Measurements from ENCODE around the gene TNS3. TPM values are rescaled to one million over a fixed set of nuclear protein-coding genes. Genes with fewer than 3 reads are reported as not detected.
A peak's percentile ranks its signal among the peaks of the same experiment; 100 is the strongest.

TNS3 gene
- polyA plus RNA-seq, 1 donor, result 66.7 TPM

- H3K9me3 ChIP-seq (ENCODE audit: control insufficient read depth, low read depth, low read length), result no peaks in the 10 kb centered on the region
- peaks cover 29% of the 10 kb centered on the region for H3K36me3 ChIP-seq (ENCODE audit: control insufficient read depth, insufficient read depth, low read length)
- H3K4me1 ChIP-seq (ENCODE audit: control insufficient read depth, insufficient read depth, low read length), result peaks cover 48% of the 10 kb centered on the region
- H3K4me3 ChIP-seq (ENCODE audit: low read length), result no peak overlapping the region
- DNase-seq, result peak in 1 of 2 donors; percentile 42
- H3K27ac ChIP-seq (ENCODE audit: low read length), result no peak overlapping the region
- H3K27me3 ChIP-seq (ENCODE audit: control insufficient read depth, insufficient read depth, low read length), result no peaks in the 10 kb centered on the region
- WGBS (ENCODE audit: insufficient coverage, low lambda C conversion rate), result no CpG with 5 or more reads among the region's 7 CpGs
Measured at GRCh38 chr7:47465191-47465590, 116.7 kb downstream of the TNS3 start.

- no peaks in the 10 kb centered on the region for H3K27me3 ChIP-seq (ENCODE audit: control insufficient read depth, insufficient read depth, low read length)
- peaks cover 46% of the 10 kb centered on the region for H3K4me1 ChIP-seq (ENCODE audit: control insufficient read depth, insufficient read depth, low read length)
- WGBS (ENCODE audit: insufficient coverage, low lambda C conversion rate), result no CpG with 5 or more reads among the region's 9 CpGs
- no peak overlapping the region for H3K4me3 ChIP-seq (ENCODE audit: low read length)
- peaks cover 29% of the 10 kb centered on the region for H3K36me3 ChIP-seq (ENCODE audit: control insufficient read depth, insufficient read depth, low read length)
- no peak overlapping the region for H3K27ac ChIP-seq (ENCODE audit: low read length)
- H3K9me3 ChIP-seq (ENCODE audit: control insufficient read depth, low read depth, low read length), result no peaks in the 10 kb centered on the region
- DNase-seq, result no peak
Measured at GRCh38 chr7:47464266-47464665, 117.6 kb downstream of the TNS3 start.

- H3K4me1 ChIP-seq (ENCODE audit: control insufficient read depth, insufficient read depth, low read length), result peaks cover 39% of the 10 kb centered on the region
Measured at GRCh38 chr7:47461746-47462145, 120.2 kb downstream of the TNS3 start.

GRCh38 chr7:47461161-47461560, 120.8 kb downstream of the TNS3 start:
- WGBS (ENCODE audit: insufficient coverage, low lambda C conversion rate), result no CpG with 5 or more reads among the region's 4 CpGs
- peaks cover 25% of the 10 kb centered on the region for H3K36me3 ChIP-seq (ENCODE audit: control insufficient read depth, insufficient read depth, low read length)
- no peaks in the 10 kb centered on the region for H3K9me3 ChIP-seq (ENCODE audit: control insufficient read depth, low read depth, low read length)
- H3K4me3 ChIP-seq (ENCODE audit: low read length), result no peak overlapping the region
- H3K27ac ChIP-seq (ENCODE audit: low read length), result peak overlapping the region; percentile 11
- no peaks in the 10 kb centered on the region for H3K27me3 ChIP-seq (ENCODE audit: control insufficient read depth, insufficient read depth, low read length)
- DNase-seq, result peak in 1 of 2 donors; percentile 38
- peaks cover 38% of the 10 kb centered on the region for H3K4me1 ChIP-seq (ENCODE audit: control insufficient read depth, insufficient read depth, low read length)

More at GRCh38 chr7:47461746-47462145, 120.2 kb downstream of the TNS3 start:
- no peak overlapping the region for H3K4me3 ChIP-seq (ENCODE audit: low read length)
- no peaks in the 10 kb centered on the region for H3K27me3 ChIP-seq (ENCODE audit: control insufficient read depth, insufficient read depth, low read length)
- DNase-seq, result no peak
- H3K27ac ChIP-seq (ENCODE audit: low read length), result no peak overlapping the region
- H3K36me3 ChIP-seq (ENCODE audit: control insufficient read depth, insufficient read depth, low read length), result peaks cover 25% of the 10 kb centered on the region
- no CpG with 5 or more reads among the region's 4 CpGs for WGBS (ENCODE audit: insufficient coverage, low lambda C conversion rate)
- H3K9me3 ChIP-seq (ENCODE audit: control insufficient read depth, low read depth, low read length), result no peaks in the 10 kb centered on the region

- H3K27me3 ChIP-seq (ENCODE audit: control insufficient read depth, insufficient read depth, low read length), result no peaks in the 10 kb centered on the region
- no peaks in the 10 kb centered on the region for H3K9me3 ChIP-seq (ENCODE audit: control insufficient read depth, low read depth, low read length)
- H3K27ac ChIP-seq (ENCODE audit: low read length), result peak overlapping the region; percentile 11
- H3K36me3 ChIP-seq (ENCODE audit: control insufficient read depth, insufficient read depth, low read length), result peaks cover 25% of the 10 kb centered on the region
- WGBS (ENCODE audit: insufficient coverage, low lambda C conversion rate), result no CpG with 5 or more reads among the region's 11 CpGs
- peak; percentile 92 to 95 for DNase-seq
- H3K4me1 ChIP-seq (ENCODE audit: control insufficient read depth, insufficient read depth, low read length), result peaks cover 40% of the 10 kb centered on the region
- no peak overlapping the region for H3K4me3 ChIP-seq (ENCODE audit: low read length)
Measured at GRCh38 chr7:47460251-47460989, 121.5 kb downstream of the TNS3 start.

- DNase-seq, result no peak
- no peak overlapping the region for H3K27ac ChIP-seq (ENCODE audit: low read length)
- H3K4me1 ChIP-seq (ENCODE audit: control insufficient read depth, insufficient read depth, low read length), result peaks cover 58% of the 10 kb centered on the region
Measured at GRCh38 chr7:47458486-47458885, 123.4 kb downstream of the TNS3 start.

GRCh38 chr7:47458057-47458456, 123.9 kb downstream of the TNS3 start:
- Histone ChIP-seq H3K27me3 (ENCODE audit: control insufficient read depth, insufficient read depth, low read length) (no peaks in the 10 kb centered on the region), H3K4me1 (ENCODE audit: control insufficient read depth, insufficient read depth, low read length) (peaks cover 63% of the 10 kb centered on the region), H3K36me3 (ENCODE audit: control insufficient read depth, insufficient read depth, low read length) (peaks cover 4% of the 10 kb centered on the region), H3K9me3 (ENCODE audit: control insufficient read depth, low read depth, low read length) (no peaks in the 10 kb centered on the region), H3K4me3 (ENCODE audit: low read length) (no peak overlapping the region), H3K27ac (ENCODE audit: low read length) (no peak overlapping the region)
- WGBS (ENCODE audit: insufficient coverage, low lambda C conversion rate), result no CpG with 5 or more reads among the region's 5 CpGs
- peak; percentile 56 to 72 for DNase-seq

More at GRCh38 chr7:47458486-47458885, 123.4 kb downstream of the TNS3 start:
- no CpG with 5 or more reads among the region's 5 CpGs for WGBS (ENCODE audit: insufficient coverage, low lambda C conversion rate)
- no peaks in the 10 kb centered on the region for H3K9me3 ChIP-seq (ENCODE audit: control insufficient read depth, low read depth, low read length)
- H3K36me3 ChIP-seq (ENCODE audit: control insufficient read depth, insufficient read depth, low read length), result peaks cover 8% of the 10 kb centered on the region
- H3K27me3 ChIP-seq (ENCODE audit: control insufficient read depth, insufficient read depth, low read length), result no peaks in the 10 kb centered on the region
- H3K4me3 ChIP-seq (ENCODE audit: low read length), result no peak overlapping the region

GRCh38 chr7:47456210-47456955, 125.5 kb downstream of the TNS3 start:
- peak in 1 of 2 donors; percentile 66 for DNase-seq

GRCh38 chr7:47455872-47456185, 126.1 kb downstream of the TNS3 start:
- Histone ChIP-seq H3K4me3 (ENCODE audit: low read length) (no peak overlapping the region), H3K4me1 (ENCODE audit: control insufficient read depth, insufficient read depth, low read length) (peaks cover 59% of the 10 kb centered on the region), H3K27me3 (ENCODE audit: control insufficient read depth, insufficient read depth, low read length) (no peaks in the 10 kb centered on the region), H3K9me3 (ENCODE audit: control insufficient read depth, low read depth, low read length) (no peaks in the 10 kb centered on the region), H3K36me3 (ENCODE audit: control insufficient read depth, insufficient read depth, low read length) (peaks cover 7% of the 10 kb centered on the region), H3K27ac (ENCODE audit: low read length) (no peak overlapping the region)
- no peak for DNase-seq
- no CpG with 5 or more reads among the region's 5 CpGs for WGBS (ENCODE audit: insufficient coverage, low lambda C conversion rate)

More at GRCh38 chr7:47456210-47456955, 125.5 kb downstream of the TNS3 start:
- H3K9me3 ChIP-seq (ENCODE audit: control insufficient read depth, low read depth, low read length), result no peaks in the 10 kb centered on the region
- no peak overlapping the region for H3K27ac ChIP-seq (ENCODE audit: low read length)
- H3K4me3 ChIP-seq (ENCODE audit: low read length), result no peak overlapping the region
- no peaks in the 10 kb centered on the region for H3K27me3 ChIP-seq (ENCODE audit: control insufficient read depth, insufficient read depth, low read length)
- H3K36me3 ChIP-seq (ENCODE audit: control insufficient read depth, insufficient read depth, low read length), result peaks cover 5% of the 10 kb centered on the region
- peaks cover 64% of the 10 kb centered on the region for H3K4me1 ChIP-seq (ENCODE audit: control insufficient read depth, insufficient read depth, low read length)
- WGBS (ENCODE audit: insufficient coverage, low lambda C conversion rate), result no CpG with 5 or more reads among the region's 14 CpGs

- Histone ChIP-seq H3K9me3 (ENCODE audit: control insufficient read depth, low read depth, low read length) (no peaks in the 10 kb centered on the region), H3K4me1 (ENCODE audit: control insufficient read depth, insufficient read depth, low read length) (peaks cover 53% of the 10 kb centered on the region)
- DNase-seq, result no peak
Measured at GRCh38 chr7:47454974-47455871, 126.7 kb downstream of the TNS3 start.

More at GRCh38 chr7:47454974-47455871, 126.7 kb downstream of the TNS3 start:
- no CpG with 5 or more reads among the region's 7 CpGs for WGBS (ENCODE audit: insufficient coverage, low lambda C conversion rate)
- H3K36me3 ChIP-seq (ENCODE audit: control insufficient read depth, insufficient read depth, low read length), result peaks cover 7% of the 10 kb centered on the region
- peak overlapping the region; percentile 80 for H3K27ac ChIP-seq (ENCODE audit: low read length)
- no peaks in the 10 kb centered on the region for H3K27me3 ChIP-seq (ENCODE audit: control insufficient read depth, insufficient read depth, low read length)
- H3K4me3 ChIP-seq (ENCODE audit: low read length), result no peak overlapping the region

Data from large intestine (tissue), 3 donors.